HEK293 (cell line): ENCODE results near the gene OR2B6.
A peak's percentile ranks its signal among the peaks of the same experiment; 100 is the strongest.

Experiments used
- BCL11A ChIP-seq: fragments of 450-650 bp; formaldehyde crosslinking; IDR thresholded peaks from 2 replicates; pipeline ENCODE4 v1.5.1; 2016; ENCODE audit warnings: low read depth, missing biosample characterization, missing genetic modification characterization
- GLIS1 ChIP-seq: fragments of 450-650 bp; formaldehyde crosslinking; IDR thresholded peaks from 2 replicates; pipeline ENCODE4 v1.5.1; 2016; ENCODE audit warnings: missing biosample characterization, missing genetic modification characterization
- KLF8 ChIP-seq: fragments of 450-650 bp; formaldehyde crosslinking; IDR thresholded peaks from 2 replicates; pipeline ENCODE4 v1.5.1; 2016; ENCODE audit warnings: missing biosample characterization, missing genetic modification characterization
- SP2 ChIP-seq: fragments of 450-650 bp; formaldehyde crosslinking; IDR thresholded peaks from 2 replicates; pipeline ENCODE4 v1.5.1; 2016; ENCODE audit warnings: missing biosample characterization, missing genetic modification characterization
- ZBTB17 ChIP-seq: fragments of 450-650 bp; formaldehyde crosslinking; IDR thresholded peaks from 2 replicates; pipeline ENCODE4 v1.5.1; 2016; ENCODE audit warnings: missing biosample characterization, missing genetic modification characterization
- ZBTB21 ChIP-seq: fragments of 450-650 bp; formaldehyde crosslinking; IDR thresholded peaks from 2 replicates; pipeline ENCODE4 v1.5.1; 2017; ENCODE audit warnings: missing biosample characterization, missing genetic modification characterization
- ZFP69B ChIP-seq: fragments of 450-650 bp; formaldehyde crosslinking; IDR thresholded peaks from 2 replicates; pipeline ENCODE4 v1.5.1; 2016; ENCODE audit warnings: missing biosample characterization, missing genetic modification characterization
- ZNF202 ChIP-seq: fragments of 450-650 bp; formaldehyde crosslinking; IDR thresholded peaks from 2 replicates; pipeline ENCODE4 v1.5.1; 2016; ENCODE audit warnings: missing biosample characterization, missing genetic modification characterization, borderline replicate concordance
- ZNF248 ChIP-seq: fragments of 450-650 bp; formaldehyde crosslinking; IDR thresholded peaks from 2 replicates; pipeline ENCODE4 v1.5.1; 2017; ENCODE audit warnings: missing biosample characterization, missing genetic modification characterization
- ZNF394 ChIP-seq: fragments of 450-650 bp; formaldehyde crosslinking; IDR thresholded peaks from 2 replicates; pipeline ENCODE4 v1.5.1; 2016; ENCODE audit warnings: missing biosample characterization, missing genetic modification characterization, mild to moderate bottlenecking, moderate library complexity, borderline replicate concordance
- ZNF404 ChIP-seq: fragments of 450-650 bp; formaldehyde crosslinking; IDR thresholded peaks from 2 replicates; pipeline ENCODE4 v1.5.1; 2017; ENCODE audit warnings: missing biosample characterization, missing genetic modification characterization
- ZNF530 ChIP-seq: fragments of 450-650 bp; formaldehyde crosslinking; IDR thresholded peaks from 2 replicates; pipeline ENCODE4 v1.5.1; 2016; ENCODE audit warnings: low read depth, missing biosample characterization, missing genetic modification characterization
- ZNF629 ChIP-seq: fragments of 450-650 bp; formaldehyde crosslinking; IDR thresholded peaks from 2 replicates; pipeline ENCODE4 v1.5.1; 2017; ENCODE audit warnings: missing biosample characterization, missing genetic modification characterization
- ZNF660 ChIP-seq: fragments of 450-650 bp; IDR thresholded peaks from 2 replicates; pipeline ENCODE4 v1.5.1; 2018; ENCODE audit warnings: missing biosample characterization, mild to moderate bottlenecking, missing genetic modification characterization
- ZNF677 ChIP-seq: fragments of 450-650 bp; IDR thresholded peaks from 2 replicates; pipeline ENCODE4 v1.5.0; 2018; ENCODE audit warnings: missing biosample characterization, mild to moderate bottlenecking, missing genetic modification characterization, moderate library complexity
- ZNF843 ChIP-seq: fragments of 450-650 bp; formaldehyde crosslinking; IDR thresholded peaks from 2 replicates; pipeline ENCODE4 v1.5.1; 2016; ENCODE audit warnings: missing biosample characterization, missing genetic modification characterization
- ZSCAN23 ChIP-seq: fragments of 450-650 bp; formaldehyde crosslinking; IDR thresholded peaks from 2 replicates; pipeline ENCODE4 v1.5.1; 2016; ENCODE audit warnings: missing biosample characterization, missing genetic modification characterization
- TF ChIP-seq, protein P1 (sequence below): fragments of 450-650 bp; formaldehyde crosslinking; IDR thresholded peaks from 2 replicates; pipeline ENCODE4 v1.5.1; 2016; ENCODE audit warnings: missing biosample characterization, missing genetic modification characterization
- TF ChIP-seq, protein P2 (sequence below): fragments of 450-650 bp; formaldehyde crosslinking; IDR thresholded peaks from 2 replicates; pipeline ENCODE4 v1.5.1; 2016; ENCODE audit warnings: missing biosample characterization, missing genetic modification characterization
- TF ChIP-seq, protein P3 (sequence below): fragments of 450-650 bp; formaldehyde crosslinking; IDR thresholded peaks from 2 replicates; pipeline ENCODE4 v1.5.1; 2017; ENCODE audit warnings: missing biosample characterization, missing genetic modification characterization
- TF ChIP-seq, protein P4 (sequence below): fragments of 450-650 bp; formaldehyde crosslinking; IDR thresholded peaks from 2 replicates; pipeline ENCODE4 v1.5.1; 2017; ENCODE audit warnings: missing biosample characterization, missing genetic modification characterization
- TF ChIP-seq, protein P5 (sequence below): fragments of 450-650 bp; formaldehyde crosslinking; IDR thresholded peaks from 2 replicates; pipeline ENCODE4 v1.5.1; 2016; ENCODE audit warnings: missing biosample characterization, missing genetic modification characterization
- TF ChIP-seq, protein P6 (sequence below): fragments of 450-650 bp; formaldehyde crosslinking; IDR thresholded peaks from 2 replicates; pipeline ENCODE4 v1.5.1; 2016; ENCODE audit warnings: missing biosample characterization, missing genetic modification characterization

Gene OR2B6

DNA sequence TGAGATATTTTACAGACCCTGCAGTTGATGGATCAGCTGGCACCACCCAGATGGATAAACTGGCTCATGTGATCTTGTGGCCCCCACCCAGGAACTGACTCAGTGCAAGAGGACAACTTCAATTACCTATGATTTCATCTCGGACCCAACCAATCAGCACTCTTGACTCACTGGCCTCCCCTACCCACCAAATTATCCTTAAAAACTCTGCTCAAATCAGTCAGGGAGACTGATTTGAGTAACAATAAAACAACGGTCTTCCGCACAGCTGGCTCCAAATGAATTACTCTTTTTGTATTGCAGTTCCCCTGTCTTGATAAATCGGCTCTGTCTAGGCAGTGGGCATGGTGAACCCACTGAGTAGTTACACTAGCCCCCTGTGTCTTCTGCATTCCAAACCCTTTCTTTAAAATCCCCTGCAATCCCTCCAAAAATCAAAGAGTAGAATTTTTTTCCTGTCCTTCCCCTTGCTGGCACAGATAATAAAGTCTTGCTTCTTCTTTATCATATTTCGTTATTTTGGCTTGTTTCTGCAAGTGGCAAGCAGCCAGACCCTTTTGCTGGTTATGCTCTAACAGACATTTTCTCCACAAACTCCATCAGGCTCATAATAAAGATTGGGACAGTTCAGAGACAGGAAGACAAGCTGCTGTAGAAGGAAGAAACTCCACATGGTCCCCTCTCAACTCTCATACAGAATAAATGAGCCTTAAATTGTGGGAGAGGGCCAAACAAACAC, 48.3 kb downstream of the OR2B6 start (continued):
- TF ChIP-seq, protein P1, sequence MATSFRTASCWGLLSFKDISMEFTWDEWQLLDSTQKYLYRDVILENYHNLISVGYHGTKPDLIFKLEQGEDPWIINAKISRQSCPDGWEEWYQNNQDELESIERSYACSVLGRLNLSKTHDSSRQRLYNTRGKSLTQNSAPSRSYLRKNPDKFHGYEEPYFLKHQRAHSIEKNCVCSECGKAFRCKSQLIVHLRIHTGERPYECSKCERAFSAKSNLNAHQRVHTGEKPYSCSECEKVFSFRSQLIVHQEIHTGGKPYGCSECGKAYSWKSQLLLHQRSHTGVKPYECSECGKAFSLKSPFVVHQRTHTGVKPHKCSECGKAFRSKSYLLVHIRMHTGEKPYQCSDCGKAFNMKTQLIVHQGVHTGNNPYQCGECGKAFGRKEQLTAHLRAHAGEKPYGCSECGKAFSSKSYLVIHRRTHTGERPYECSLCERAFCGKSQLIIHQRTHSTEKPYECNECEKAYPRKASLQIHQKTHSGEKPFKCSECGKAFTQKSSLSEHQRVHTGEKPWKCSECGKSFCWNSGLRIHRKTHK (tag by site-specific recombination) = no peak
- TF ChIP-seq ZBTB21 (tag by site-specific recombination) = peak; percentile 69
- no peak for TF ChIP-seq BCL11A (tag by site-specific recombination)
- TF ChIP-seq ZNF677 = no peak
- peak; percentile 28; the same call in 1 of the 2 replicates for TF ChIP-seq ZBTB17 (tag by site-specific recombination)
- TF ChIP-seq ZNF404 (tag by site-specific recombination) = no peak
- TF ChIP-seq GLIS1 = no peak
- no peak for TF ChIP-seq ZFP69B (tag by site-specific recombination)
- TF ChIP-seq, protein P2, sequence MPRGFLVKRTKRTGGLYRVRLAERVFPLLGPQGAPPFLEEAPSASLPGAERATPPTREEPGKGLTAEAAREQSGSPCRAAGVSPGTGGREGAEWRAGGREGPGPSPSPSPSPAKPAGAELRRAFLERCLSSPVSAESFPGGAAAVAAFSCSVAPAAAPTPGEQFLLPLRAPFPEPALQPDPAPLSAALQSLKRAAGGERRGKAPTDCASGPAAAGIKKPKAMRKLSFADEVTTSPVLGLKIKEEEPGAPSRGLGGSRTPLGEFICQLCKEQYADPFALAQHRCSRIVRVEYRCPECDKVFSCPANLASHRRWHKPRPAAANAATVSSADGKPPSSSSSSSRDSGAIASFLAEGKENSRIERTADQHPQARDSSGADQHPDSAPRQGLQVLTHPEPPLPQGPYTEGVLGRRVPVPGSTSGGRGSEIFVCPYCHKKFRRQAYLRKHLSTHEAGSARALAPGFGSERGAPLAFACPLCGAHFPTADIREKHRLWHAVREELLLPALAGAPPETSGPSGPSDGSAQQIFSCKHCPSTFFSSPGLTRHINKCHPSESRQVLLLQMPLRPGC (tag by site-specific recombination) = no peak
- TF ChIP-seq, protein P3, sequence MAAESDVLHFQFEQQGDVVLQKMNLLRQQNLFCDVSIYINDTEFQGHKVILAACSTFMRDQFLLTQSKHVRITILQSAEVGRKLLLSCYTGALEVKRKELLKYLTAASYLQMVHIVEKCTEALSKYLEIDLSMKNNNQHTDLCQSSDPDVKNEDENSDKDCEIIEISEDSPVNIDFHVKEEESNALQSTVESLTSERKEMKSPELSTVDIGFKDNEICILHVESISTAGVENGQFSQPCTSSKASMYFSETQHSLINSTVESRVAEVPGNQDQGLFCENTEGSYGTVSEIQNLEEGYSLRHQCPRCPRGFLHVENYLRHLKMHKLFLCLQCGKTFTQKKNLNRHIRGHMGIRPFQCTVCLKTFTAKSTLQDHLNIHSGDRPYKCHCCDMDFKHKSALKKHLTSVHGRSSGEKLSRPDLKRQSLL (tag by site-specific recombination) = no peak
- TF ChIP-seq, protein P4, sequence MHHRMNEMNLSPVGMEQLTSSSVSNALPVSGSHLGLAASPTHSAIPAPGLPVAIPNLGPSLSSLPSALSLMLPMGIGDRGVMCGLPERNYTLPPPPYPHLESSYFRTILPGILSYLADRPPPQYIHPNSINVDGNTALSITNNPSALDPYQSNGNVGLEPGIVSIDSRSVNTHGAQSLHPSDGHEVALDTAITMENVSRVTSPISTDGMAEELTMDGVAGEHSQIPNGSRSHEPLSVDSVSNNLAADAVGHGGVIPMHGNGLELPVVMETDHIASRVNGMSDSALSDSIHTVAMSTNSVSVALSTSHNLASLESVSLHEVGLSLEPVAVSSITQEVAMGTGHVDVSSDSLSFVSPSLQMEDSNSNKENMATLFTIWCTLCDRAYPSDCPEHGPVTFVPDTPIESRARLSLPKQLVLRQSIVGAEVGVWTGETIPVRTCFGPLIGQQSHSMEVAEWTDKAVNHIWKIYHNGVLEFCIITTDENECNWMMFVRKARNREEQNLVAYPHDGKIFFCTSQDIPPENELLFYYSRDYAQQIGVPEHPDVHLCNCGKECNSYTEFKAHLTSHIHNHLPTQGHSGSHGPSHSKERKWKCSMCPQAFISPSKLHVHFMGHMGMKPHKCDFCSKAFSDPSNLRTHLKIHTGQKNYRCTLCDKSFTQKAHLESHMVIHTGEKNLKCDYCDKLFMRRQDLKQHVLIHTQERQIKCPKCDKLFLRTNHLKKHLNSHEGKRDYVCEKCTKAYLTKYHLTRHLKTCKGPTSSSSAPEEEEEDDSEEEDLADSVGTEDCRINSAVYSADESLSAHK (tag by site-specific recombination) = no peak
- TF ChIP-seq ZNF629 = peak; percentile 64; the same call in 1 of the 2 replicates
- TF ChIP-seq ZNF530 = no peak
- TF ChIP-seq ZSCAN23 (tag by site-specific recombination) = no peak
- TF ChIP-seq ZNF394 (tag by site-specific recombination) = peak; percentile 74; the same call in 1 of the 2 replicates
- no peak for TF ChIP-seq KLF8 (tag by site-specific recombination)
- TF ChIP-seq, protein P5, sequence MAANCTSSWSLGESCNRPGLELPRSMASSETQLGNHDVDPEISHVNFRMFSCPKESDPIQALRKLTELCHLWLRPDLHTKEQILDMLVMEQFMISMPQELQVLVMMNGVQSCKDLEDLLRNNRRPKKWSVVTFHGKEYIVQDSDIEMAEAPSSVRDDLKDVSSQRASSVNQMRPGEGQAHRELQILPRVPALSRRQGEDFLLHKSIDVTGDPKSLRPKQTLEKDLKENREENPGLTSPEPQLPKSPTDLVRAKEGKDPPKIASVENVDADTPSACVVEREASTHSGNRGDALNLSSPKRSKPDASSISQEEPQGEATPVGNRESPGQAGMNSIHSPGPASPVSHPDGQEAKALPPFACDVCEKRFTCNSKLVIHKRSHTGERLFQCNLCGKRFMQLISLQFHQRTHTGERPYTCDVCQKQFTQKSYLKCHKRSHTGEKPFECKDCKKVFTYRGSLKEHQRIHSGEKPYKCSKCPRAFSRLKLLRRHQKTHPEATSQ (tag by site-specific recombination) = no peak
- peak; percentile 28 for TF ChIP-seq SP2 (tag by site-specific recombination)
- no peak for TF ChIP-seq ZNF660
- TF ChIP-seq ZNF202 (tag by site-specific recombination) = no peak
- no peak for TF ChIP-seq ZNF248 (tag by site-specific recombination)
- TF ChIP-seq, protein P6, sequence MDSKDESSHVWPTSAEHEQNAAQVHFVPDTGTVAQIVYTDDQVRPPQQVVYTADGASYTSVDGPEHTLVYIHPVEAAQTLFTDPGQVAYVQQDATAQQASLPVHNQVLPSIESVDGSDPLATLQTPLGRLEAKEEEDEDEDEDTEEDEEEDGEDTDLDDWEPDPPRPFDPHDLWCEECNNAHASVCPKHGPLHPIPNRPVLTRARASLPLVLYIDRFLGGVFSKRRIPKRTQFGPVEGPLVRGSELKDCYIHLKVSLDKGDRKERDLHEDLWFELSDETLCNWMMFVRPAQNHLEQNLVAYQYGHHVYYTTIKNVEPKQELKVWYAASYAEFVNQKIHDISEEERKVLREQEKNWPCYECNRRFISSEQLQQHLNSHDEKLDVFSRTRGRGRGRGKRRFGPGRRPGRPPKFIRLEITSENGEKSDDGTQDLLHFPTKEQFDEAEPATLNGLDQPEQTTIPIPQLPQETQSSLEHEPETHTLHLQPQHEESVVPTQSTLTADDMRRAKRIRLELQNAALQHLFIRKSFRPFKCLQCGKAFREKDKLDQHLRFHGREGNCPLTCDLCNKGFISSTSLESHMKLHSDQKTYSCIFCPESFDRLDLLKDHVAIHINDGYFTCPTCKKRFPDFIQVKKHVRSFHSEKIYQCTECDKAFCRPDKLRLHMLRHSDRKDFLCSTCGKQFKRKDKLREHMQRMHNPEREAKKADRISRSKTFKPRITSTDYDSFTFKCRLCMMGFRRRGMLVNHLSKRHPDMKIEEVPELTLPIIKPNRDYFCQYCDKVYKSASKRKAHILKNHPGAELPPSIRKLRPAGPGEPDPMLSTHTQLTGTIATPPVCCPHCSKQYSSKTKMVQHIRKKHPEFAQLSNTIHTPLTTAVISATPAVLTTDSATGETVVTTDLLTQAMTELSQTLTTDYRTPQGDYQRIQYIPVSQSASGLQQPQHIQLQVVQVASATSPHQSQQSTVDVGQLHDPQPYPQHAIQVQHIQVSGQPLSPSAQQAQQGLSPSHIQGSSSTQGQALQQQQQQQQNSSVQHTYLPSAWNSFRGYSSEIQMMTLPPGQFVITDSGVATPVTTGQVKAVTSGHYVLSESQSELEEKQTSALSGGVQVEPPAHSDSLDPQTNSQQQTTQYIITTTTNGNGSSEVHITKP (tag by site-specific recombination) = peak; percentile 66
- no peak for TF ChIP-seq ZNF843 (tag by site-specific recombination)
